Measurements from ENCODE around the gene PRSS33.

The PRSS33 gene

DNA sequence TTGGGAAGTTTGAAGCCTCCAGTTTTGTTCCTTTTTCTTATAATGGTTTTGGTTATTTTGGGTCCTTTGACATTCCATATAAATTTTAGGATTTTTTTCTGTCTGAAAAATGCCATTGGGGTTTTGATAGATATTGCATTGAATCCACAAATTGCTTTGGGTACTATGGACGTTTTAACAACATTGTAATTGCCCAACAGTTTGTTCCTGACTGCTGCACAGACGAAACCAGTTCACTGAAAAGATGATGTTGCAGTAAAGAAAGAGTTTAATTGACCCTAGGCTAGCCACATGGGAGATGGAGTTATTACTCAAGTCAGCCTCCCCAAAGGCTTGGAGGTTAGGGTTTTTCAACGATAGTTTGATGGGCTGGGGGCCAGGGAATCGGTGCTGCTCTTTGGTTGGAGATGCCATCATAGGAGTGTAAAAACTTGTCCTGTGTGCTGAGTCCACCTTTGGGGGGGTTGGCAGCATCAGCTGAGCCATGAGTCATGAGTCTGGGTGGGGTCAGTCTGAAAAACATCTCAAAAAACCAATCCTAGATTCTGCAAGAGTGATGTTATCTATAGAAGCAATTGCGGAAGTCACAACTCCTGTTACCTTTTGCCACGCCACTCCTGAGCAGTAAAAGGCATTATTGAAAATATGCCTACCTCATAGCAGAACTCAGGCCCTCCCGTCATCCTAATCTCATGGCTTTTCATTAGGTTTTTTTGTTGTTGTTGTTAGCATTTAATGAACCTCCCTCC is 8.2 kb upstream of the PRSS33 start:
- DNase-seq: no peak

- DNase-seq: no peak
Measured at GRCh38 chr16:2792940-2793339, 5.6 kb upstream of the PRSS33 start.

DNA sequence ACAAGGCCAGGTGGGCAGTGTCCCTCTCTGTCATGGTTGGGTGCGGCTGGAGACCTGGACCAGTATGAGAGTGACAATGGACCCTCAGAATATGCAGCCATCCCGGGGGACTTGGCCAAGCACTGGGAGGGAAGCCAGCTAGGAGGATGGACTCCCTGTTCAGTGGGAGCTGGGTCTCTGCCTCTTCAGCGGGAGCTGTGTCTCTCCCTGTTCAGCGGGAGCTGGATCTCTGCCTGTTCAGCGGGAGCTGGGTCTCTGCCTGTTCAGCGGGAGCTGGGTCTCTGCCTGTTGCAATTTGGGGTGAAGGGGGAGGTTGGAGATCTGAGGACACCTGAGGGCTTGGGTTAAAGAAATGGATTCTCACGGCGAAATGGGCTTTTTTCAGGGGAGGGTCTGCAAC is 3.8 kb upstream of the PRSS33 start:
- no peak for DNase-seq

DNA sequence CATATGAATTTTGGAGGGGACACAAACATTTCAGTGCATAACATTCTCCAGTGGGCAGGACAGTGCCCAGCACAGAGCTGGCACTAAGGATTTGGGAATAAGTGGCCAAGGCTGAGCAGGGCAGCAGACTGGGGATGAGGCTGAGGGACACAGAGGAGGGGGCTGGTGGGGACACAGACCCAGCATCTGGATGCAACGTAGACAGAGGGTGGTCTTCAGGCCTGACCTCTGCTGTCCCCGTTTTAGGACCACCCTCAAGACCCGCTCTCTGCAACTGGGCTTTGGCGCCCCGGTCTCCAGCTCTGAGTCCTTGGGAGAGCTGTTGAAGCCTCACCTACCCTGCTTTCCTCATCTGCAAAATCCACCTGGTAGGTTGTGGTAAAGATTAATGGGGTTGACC is 3.3 kb upstream of the PRSS33 start:
- DNase-seq: no peak

DNA sequence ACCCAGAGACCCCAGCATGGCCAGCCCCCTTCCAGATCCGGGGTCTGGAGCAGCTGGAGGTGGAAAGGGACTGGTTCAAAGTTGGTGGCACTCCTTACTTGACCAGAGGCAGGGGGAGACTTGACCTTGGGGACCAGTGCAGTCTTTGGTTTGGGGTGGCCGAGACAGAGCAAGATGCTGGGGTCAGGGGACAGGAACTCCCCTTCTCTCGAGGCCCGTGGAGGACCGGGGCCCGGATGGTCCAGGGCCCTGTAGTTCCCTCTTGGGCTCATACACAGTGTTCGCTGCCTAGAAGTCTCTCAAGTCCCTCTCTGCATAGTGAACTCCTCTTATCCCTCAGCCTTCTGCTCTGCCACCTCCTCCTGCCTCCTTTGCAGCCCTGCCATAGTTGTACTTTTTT is 601 bp upstream of the PRSS33 start:
- DNase-seq: no peak

GRCh38 chr16:2786826-2787151 is 571 bp downstream of the PRSS33 start:
- DNase-seq: no peak

DNA sequence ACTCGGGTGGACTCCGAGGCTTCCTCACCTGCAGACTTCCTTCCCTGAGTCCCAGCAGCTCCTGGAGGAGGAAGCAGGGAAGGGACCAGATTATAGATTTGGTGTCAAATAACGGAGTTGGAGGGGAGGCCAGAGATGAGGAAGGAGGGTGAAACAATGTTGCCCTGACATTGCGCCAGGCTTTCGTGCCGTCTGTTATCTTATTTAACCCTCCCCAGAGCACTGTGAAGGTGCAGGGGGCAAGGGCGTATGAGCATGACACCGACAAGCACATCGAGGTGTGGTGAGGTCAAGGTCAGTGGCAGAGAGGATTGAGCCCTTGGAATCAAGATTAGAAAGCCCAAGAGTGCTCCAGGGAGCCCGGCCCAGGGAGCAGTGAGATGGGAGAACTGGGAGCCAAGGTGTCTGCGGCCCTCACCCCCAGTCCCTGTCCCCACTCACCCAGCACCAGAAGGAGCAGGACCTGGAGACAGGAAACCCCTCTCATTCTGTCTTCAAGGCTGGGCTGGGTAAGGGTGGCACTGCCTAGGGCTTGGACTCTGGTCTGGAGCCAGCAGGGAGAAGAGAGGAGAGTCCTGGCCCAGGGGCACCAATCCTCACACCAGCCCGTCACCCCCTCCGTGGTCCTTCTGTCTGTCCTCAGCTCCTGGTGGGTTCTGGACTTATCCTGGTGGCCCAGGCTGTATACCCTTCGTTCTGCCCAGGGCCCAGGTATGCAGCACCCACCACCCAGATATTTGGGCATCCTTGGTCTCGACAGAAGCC is 1.1 kb downstream of the PRSS33 start:
- no peak for DNase-seq

DNA sequence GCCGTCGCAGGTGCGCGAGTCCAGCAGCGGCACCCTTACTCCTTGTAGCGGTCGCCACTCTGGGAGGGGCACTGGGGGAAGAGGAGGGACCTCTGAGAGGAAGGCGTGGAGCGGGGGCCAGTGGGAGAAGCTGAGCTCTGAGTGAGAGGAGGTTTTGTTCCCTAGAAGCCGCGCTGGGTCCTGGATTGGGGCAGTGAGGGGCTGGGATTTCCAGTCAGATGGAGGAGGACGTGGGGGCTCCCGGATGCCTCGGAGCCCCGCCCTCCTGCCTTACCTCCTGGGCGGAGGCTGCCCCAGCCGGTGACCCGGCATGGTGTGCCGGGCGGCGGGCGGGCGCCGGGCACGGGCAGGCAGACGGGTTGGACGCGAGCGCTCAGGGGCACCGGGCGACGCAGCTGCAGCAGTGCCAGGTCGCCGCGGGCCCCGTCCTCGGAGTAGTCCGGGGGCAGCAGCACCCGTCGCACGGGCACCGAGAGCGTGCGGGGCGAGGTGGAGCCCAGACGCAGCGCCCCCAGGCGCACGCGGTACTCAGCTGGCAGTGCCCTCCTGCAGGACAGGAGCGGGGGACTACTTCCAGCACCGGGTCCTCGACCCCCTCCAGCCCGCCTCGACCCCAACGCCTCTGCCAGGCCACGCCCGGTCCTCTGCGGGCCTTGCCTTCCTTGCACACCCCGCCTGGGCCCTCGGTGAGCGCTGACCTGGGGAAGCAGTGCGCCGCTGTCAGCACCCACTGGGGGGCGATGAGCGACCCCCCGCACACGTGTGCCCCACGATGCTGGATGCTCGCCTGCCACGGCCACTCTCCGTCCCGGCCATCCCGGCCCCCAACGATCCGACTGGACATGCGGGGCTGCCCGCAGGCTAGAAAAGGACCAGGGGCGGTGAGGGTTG is 2.0 kb downstream of the PRSS33 start:
- DNase-seq: no peak

- no peak for DNase-seq
Measured at GRCh38 chr16:2784358-2785100, 2.8 kb downstream of the PRSS33 start.

- no peak for DNase-seq
Measured at GRCh38 chr16:2783581-2784357, 3.6 kb downstream of the PRSS33 start.

DNA sequence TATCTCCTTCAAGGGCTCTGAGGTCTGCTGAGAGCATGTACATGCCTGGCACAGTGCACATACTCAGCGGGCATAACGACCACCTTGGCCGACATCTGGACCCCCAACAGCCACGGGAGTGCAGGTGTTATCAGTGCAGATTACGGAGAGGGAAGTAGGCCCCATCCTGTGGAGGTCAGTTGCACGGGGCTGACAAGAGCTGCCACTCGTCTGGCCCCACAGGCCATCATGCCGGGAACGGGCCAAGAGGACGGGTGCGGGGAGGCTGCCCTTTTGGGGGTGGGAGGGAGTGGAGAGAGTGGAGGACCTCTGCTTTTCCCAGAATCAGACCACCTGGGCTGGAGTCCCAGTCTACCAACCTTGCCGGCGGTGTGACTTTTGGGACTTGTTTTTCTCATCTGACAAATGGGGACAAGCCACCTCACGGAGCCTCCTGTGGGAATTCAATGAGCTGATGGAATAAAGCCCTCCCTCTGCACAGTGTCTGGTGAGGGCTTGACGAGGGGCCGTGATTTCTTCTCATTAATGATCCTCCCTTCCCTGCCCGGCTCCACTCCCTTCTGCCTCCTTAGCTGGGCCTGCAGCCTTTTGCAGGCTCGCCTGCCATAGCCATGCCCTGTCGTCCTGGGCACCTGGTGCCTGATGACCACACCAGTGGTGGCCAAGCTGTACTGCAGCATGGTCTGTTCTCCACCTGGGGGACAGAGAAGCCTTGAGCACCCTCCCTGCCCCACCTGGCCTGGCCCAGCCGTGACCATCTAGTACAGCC is 4.6 kb downstream of the PRSS33 start:
- no peak for DNase-seq

DNA sequence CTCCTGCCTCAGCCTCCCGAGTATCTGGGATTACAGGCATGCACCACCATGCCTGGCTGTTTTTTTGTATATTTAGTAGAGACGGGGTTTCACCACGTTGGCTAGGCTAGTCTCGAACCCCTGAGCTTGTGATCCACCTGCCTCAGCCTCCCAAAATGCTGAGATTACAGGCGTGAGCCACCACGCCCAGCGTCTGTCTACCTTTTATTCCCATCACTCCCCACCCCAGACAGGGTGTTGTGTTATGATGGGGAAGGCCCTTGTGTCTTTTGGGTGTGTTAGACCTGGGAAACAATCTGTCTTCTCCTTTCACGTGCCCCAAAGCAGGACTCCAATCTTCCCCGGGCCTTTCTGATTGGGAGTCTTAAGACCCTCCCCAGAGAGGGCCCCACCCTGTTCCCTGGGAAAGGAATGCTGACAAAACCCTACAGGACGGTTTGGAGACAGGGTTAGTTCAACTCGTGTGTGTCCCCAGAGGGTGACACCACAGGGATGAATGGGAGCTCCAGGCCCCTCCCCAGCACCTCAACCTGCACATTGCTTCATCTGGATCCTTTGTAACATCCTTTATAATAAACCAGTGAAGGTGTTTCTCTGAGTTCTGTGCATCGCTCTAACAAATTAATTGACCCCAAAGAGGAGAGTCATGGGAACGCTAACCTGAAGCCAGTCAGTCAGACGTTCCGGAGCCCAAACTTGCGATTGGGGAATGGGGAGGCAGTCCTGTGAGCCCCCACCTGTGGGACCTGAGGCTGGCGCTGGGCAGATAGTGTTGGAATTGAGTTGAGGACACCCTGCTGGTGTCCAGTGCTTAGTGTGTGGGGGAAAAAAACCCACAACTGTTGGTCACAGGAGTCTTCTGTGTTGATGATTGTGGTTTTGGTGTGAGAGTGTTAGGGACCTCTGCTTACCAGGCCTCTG is 7.1 kb downstream of the PRSS33 start:
- no peak for DNase-seq

GRCh38 chr16:2779151-2779920 is 8.0 kb downstream of the PRSS33 start:
- no peak for DNase-seq

DNA sequence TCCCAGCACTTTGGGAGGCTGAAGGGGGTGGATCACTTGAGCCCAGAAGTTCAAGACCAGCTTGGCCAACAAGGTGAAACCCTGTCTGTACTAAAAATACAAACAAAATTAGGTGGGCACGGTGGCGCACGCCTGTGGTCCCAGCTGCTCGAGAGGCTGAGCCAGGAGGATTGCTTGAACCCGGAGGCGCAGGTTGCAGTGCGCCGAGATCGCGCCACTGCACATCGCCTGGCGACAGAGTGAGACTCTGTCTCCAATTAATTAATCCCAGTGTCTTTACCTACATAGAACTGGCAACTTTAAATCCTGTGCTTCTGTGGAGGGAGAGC is 8.8 kb downstream of the PRSS33 start:
- no peak for DNase-seq

GRCh38 chr16:2777903-2778629 is 9.3 kb downstream of the PRSS33 start:
- no peak for DNase-seq

GRCh38 chr16:2777231-2777902 is 10.0 kb downstream of the PRSS33 start, which contains the start of gene ELOB:
Gene ELOB, minus strand, starts transcription at chr16:2777280. Its CDS starts 41 bp downstream, at chr16:2777239.
- DNase-seq: peak; percentile 18

DNA sequence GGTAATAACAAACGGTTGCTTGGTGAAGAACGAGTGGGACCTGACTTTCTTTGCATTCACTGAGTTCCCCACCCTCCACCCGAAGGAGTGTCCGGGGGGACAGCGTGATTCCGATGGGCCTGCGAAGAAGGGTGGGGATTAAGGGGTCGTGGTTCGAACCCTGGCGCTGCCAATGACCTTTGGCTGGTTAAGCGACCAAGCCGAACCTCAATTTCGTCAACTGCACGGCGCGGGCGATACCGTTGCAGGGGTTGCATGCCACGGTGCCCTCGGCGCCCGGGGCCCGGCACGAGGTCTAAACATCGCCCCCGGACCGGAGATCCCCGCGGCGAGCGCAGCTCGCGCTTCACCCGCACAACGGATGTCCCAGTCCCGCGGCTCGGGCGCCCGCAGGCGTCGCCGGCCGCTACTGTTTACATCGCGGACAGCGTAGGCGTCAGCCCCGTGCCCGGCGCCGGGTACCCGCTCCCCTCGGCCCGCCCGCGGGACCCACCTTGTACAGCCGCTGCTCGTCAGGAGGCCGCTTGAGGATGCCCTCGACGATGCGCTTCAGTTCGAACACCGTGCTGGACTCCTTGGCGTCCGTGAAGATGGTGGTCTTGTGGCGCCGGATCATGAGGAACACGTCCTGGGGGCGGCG is 10.7 kb downstream of the PRSS33 start:
- DNase-seq: no peak
